HG02642 (cell line): ENCODE data around the gene GDF15.
"Not testable (repeated sequence)": the region's sequence is repeated elsewhere in the genome, so short reads cannot be mapped to it uniquely, and the experiment has no call there.

Experiments used
- ATAC-seq: cut with Tn5 transposase; IDR thresholded peaks from one replicate; pipeline ENCODE4 v1.9.1; 2021; ENCODE audit warnings: mild to moderate bottlenecking; ENCODE audit not compliant: unreplicated experiment, poor library complexity

The GDF15 gene

GRCh38 chr19:18362934-18363542, 22.9 kb upstream of the GDF15 start:
- no peak for ATAC-seq

- no peak for ATAC-seq
Measured at GRCh38 chr19:18363787-18364186, 22.2 kb upstream of the GDF15 start.

- not testable (repeated sequence) for ATAC-seq
Measured at GRCh38 chr19:18364277-18364825, 21.6 kb upstream of the GDF15 start.

- no peak for ATAC-seq
Measured at GRCh38 chr19:18364826-18365528, 21.0 kb upstream of the GDF15 start.

- no peak for ATAC-seq
Measured at GRCh38 chr19:18366021-18366435, 19.9 kb upstream of the GDF15 start.

- ATAC-seq = no peak
Measured at GRCh38 chr19:18368504-18369222, 17.3 kb upstream of the GDF15 start.

GRCh38 chr19:18373407-18373891, 12.5 kb upstream of the GDF15 start:
- ATAC-seq = no peak

GRCh38 chr19:18373892-18374629, 11.9 kb upstream of the GDF15 start:
- ATAC-seq = peak; percentile 81

GRCh38 chr19:18377026-18377425, 8.9 kb upstream of the GDF15 start:
- no peak for ATAC-seq

- no peak for ATAC-seq
Measured at GRCh38 chr19:18379803-18380747, 5.9 kb upstream of the GDF15 start.

GRCh38 chr19:18380843-18381242, 5.1 kb upstream of the GDF15 start:
- ATAC-seq = no peak

GRCh38 chr19:18383622-18384021, 2.3 kb upstream of the GDF15 start:
- ATAC-seq = not testable (repeated sequence)

GRCh38 chr19:18384775-18385174, 1.2 kb upstream of the GDF15 start:
- no peak for ATAC-seq

GRCh38 chr19:18385359-18385674, 641 bp upstream of the GDF15 start:
- ATAC-seq = no peak

GRCh38 chr19:18386543-18387271, 749 bp downstream of the GDF15 start:
- ATAC-seq = no peak

GRCh38 chr19:18388100-18388959, 2.4 kb downstream of the GDF15 start:
- peak; percentile 74 for ATAC-seq

- ATAC-seq = no peak
Measured at GRCh38 chr19:18388960-18389725, 3.2 kb downstream of the GDF15 start.
